Heart right ventricle (tissue), 16 donors: ENCODE data around the gene ZFYVE21. TPM values are rescaled to one million over a fixed set of nuclear protein-coding genes. Genes with fewer than 3 reads are reported as not detected.

Experiments
- ATAC-seq, 8 donors: fragments of 200-7000 bp; cut with Tn5 transposase; one replicate each; pipeline ENCODE4 v1.9.1; 2020; ENCODE audit warnings: mild to moderate bottlenecking in 8 of 8, moderate library complexity in 8 of 8, moderate number of reproducible peaks in 1 of 8
- DNase-seq, 2 donors: peaks; one replicate each; pipeline ENCODE4 v3.0.0-alpha.2; 2020
- H3K27ac ChIP-seq, 10 donors: fragments of 200-600 bp; sonication (generic) in 2 of 10; one replicate each; pipeline versions ENCODE4 v1.5.0 to v1.8.0; 2020 to 2022; ENCODE audit warnings: mild to moderate bottlenecking in 3 of 10
- H3K27me3 ChIP-seq, 7 donors: fragments of 200-600 bp; one replicate each; pipeline ENCODE4 v1.8.0; 2021 to 2022; ENCODE audit warnings: mild to moderate bottlenecking in 2 of 7
- H3K36me3 ChIP-seq, 9 donors: fragments of 200-600 bp; sonication (generic) in 1 of 9; one replicate each; pipeline versions ENCODE4 v1.5.0 to v1.8.0; 2020 to 2022; ENCODE audit warnings: mild to moderate bottlenecking in 2 of 9
- H3K4me1 ChIP-seq, 9 donors: fragments of 200-600 bp; sonication (generic) in 1 of 9; one replicate each; pipeline versions ENCODE4 v1.5.0 to v1.8.0; 2020 to 2022; ENCODE audit warnings: mild to moderate bottlenecking in 4 of 9
- H3K4me3 ChIP-seq, 10 donors: fragments of 200-600 bp; sonication (generic) in 2 of 10; one replicate each; pipeline versions ENCODE4 v1.5.0 to v1.8.0; 2020 to 2022; ENCODE audit warnings: mild to moderate bottlenecking in 7 of 10, moderate library complexity in 2 of 10
- H3K9me3 ChIP-seq, 11 donors: fragments of 200-600 bp in 10 of 11; sonication (generic) in 2 of 11; one replicate each; pipeline versions ENCODE4 v1.5.0 to v1.8.0; 2013 to 2022; ENCODE audit warnings: mild to moderate bottlenecking in 2 of 11, control low read depth in 1 of 11, moderate library complexity in 1 of 11
- WGBS, 2 donors: extraction: QIAGEN DNeasy Blood & Tissue Kit; methylation state at CpG; one replicate each; pipeline ENCODE4 v1.1.7; 2013; ENCODE audit warnings: inconsistent platforms in 1 of 2; 5-methylcytosine and 5-hydroxymethylcytosine counted together
- intact Hi-C, 10 donors: fragments of 100-400 bp; cut with DNase I; formaldehyde crosslinking; loops; one replicate each; pipeline versions ENCODE4 v1.11.1 to v1.14.2; 2022
- polyA plus RNA-seq, 2 donors: library from polyadenylated mRNA; stranded (reverse); fragments of 200-250 nt; gene quantifications; one replicate each; pipeline ENCODE4 v1.2.3, GENCODE V29; 2013
- total RNA-seq, 10 donors: library from RNA; stranded (reverse); fragmentation: NEBNext Ultra II Directional in 3 of 10; extraction: Animal tissue kit (Norgen Biotek cat#: 25700) in 3 of 10; gene quantifications; one replicate each; pipeline versions ENCODE4 v1.2.1 to v1.2.4, GENCODE V29; 2021 to 2023
- TF ChIP-seq, protein P1 (sequence below), 9 donors: fragments of 200-600 bp; sonication (generic) in 2 of 9; IDR thresholded peaks; one replicate each; pipeline versions ENCODE4 v1.5.0 to v1.8.0; 2021 to 2022; ENCODE audit warnings: antibody characterized with exemption in 9 of 9, mild to moderate bottlenecking in 5 of 9, moderate library complexity in 1 of 9
- donor health status: Arrhythmogenic right ventricular cardiomyopathy.
- donor health status: ischemic (EF 13 %, LVEDD 7.1; RV severe dilation, severe dysfunction).
- donor health status: healthy with polysubstance abuse.
- donor health status: DM: no; HTN: yes; CAD: no.
- donor health status: DM: no; HTN: no; CAD: no.
- donor health status: ischemic (EF 25% LVEDD 6.9; RV normal size, moderate dysfunction).
- donor health status: ischemic (EF 25% LVEDD 5.7; RV mildly dilated, moderate dysfunction).
- donor health status: healthy.
- donor health status: DM: yes; HTN: yes; CAD: no.
- donor health status: Ischemic cardiomyopathy.
- donor health status: ischemic (EF 35%, LVEDD 5.7; RV mildly dilated, moderate dysfunction).
- donor health status: nonischemic (EF 11% LVEDD 7.7; RV severe dilation, severe dysfunction).
- donor health status: DM: yes; HTN: yes; CAD: no.
- donor health status: PGD.
- donor health status: ischemic (EF 29% LVEDD 5.4; RV normal size, mild dysfunction).
- donor health status: nonischemic (EF 23%, LVEDD 6.1; RV moderate dilation, normal function).

ZFYVE21 gene
- total and polyA plus RNA-seq, 12 donors: 43.5 to 88.8 (median 54.5) TPM

DNA sequence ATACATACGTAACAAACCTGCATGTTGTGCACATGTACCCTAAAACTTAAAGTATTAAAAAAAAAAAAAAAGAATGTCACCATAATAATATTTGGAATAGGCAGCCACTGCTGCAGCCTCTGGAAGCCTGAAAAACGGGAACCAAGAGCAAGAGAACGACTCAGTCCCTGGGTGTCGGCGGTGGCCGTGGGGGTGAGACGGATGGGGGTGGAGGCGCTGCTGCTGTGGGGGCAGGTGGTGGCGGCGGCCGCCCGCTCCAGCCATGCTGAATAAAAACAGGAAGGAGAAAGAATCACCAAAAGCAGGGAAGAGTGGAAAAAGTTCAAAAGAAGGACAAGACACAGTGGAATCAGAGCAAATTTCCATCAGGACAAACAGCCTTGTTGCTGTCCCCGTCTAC is 46.9 kb downstream of the ZFYVE21 start:
- H3K27ac ChIP-seq: no peak overlapping the region
- DNase-seq (no peak), ATAC-seq (no peak)
- intact Hi-C loops: no loop called here
- 89 to 92% methylated on average over 13 of the region's 13 CpGs for WGBS, 2 donors
- H3K27me3 ChIP-seq: no peaks in the 10 kb centered on the region
- no peaks in the 10 kb centered on the region for H3K9me3 ChIP-seq
- H3K36me3 ChIP-seq: peaks cover 0 to 44% (median 3%) of the 10 kb centered on the region in 9 donors
- TF ChIP-seq, protein P1, sequence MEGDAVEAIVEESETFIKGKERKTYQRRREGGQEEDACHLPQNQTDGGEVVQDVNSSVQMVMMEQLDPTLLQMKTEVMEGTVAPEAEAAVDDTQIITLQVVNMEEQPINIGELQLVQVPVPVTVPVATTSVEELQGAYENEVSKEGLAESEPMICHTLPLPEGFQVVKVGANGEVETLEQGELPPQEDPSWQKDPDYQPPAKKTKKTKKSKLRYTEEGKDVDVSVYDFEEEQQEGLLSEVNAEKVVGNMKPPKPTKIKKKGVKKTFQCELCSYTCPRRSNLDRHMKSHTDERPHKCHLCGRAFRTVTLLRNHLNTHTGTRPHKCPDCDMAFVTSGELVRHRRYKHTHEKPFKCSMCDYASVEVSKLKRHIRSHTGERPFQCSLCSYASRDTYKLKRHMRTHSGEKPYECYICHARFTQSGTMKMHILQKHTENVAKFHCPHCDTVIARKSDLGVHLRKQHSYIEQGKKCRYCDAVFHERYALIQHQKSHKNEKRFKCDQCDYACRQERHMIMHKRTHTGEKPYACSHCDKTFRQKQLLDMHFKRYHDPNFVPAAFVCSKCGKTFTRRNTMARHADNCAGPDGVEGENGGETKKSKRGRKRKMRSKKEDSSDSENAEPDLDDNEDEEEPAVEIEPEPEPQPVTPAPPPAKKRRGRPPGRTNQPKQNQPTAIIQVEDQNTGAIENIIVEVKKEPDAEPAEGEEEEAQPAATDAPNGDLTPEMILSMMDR (IDR thresholded peaks at IDR 0.05): no peak
- peaks cover 0 to 15% (median 8%) of the 10 kb centered on the region in 9 donors for H3K4me1 ChIP-seq
- no peak overlapping the region for H3K4me3 ChIP-seq

DNA sequence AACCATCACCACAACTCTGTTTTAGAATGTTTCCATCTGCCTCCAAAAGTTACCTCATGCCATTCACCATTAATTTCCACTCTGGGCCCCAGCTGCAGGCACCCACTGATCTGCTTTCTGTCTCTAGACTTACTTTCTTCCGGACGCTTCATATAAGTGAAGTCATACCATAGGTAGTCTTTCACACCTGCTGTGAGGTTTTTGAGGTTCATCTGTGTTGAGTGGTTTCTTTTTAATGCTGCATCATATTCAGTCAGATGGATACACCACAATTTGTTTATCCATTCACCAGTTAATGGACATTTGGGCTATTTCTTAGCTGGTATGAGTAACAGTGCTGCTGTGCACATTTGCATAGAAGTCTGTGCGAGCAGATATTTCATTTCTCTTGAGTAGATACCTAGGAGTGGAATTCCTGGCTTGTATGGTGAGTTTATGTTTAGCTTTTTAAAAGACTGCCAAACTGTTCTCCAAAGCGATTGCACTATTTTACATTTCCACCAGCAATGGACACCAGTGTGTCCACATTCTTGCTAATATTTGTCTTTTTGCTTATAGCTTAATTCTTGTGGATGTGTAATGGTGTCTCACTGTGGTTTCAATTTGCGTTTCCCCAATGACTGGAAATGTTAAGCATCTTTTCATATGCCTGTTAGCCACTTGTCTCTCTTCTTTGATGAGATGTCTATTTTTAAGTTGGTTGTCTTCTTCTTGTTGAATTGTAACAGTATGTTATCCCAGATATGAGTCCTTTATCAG is 48.3 kb downstream of the ZFYVE21 start:
- H3K4me3 ChIP-seq: no peak overlapping the region
- H3K4me1 ChIP-seq: peaks cover 0 to 19% (median 9%) of the 10 kb centered on the region in 9 donors
- intact Hi-C loops: no loop called here
- TF ChIP-seq, protein P1 (IDR thresholded peaks at IDR 0.05): no peak
- H3K36me3 ChIP-seq: peaks cover 0 to 39% (median 3%) of the 10 kb centered on the region in 9 donors
- WGBS, 2 donors: 79 to 83% methylated on average over 5 of the region's 5 CpGs
- DNase-seq (no peak), ATAC-seq (no peak)
- no peaks in the 10 kb centered on the region for H3K27me3 ChIP-seq
- H3K9me3 ChIP-seq: no peaks in the 10 kb centered on the region
- no peak overlapping the region for H3K27ac ChIP-seq

DNA sequence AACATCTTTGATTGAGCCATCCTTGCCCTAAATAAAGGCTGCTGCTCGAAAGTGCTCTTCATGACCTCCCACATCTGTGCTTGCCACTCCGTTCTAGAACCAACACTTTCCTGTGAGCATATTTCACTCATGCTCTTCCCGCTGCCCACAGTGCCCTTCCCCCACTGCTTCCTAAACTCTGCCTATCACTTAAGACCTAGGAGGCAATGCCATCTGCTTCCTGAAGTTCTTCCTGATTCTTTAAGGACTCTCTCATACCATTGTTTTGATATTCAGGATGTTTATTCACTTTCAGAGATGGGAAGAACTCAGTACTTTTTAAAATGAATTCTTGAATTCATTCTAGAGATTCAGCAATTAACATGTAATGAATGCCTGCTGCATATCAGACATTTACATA is 49.9 kb downstream of the ZFYVE21 start:
- TF ChIP-seq, protein P1 (IDR thresholded peaks at IDR 0.05): no peak

DNA sequence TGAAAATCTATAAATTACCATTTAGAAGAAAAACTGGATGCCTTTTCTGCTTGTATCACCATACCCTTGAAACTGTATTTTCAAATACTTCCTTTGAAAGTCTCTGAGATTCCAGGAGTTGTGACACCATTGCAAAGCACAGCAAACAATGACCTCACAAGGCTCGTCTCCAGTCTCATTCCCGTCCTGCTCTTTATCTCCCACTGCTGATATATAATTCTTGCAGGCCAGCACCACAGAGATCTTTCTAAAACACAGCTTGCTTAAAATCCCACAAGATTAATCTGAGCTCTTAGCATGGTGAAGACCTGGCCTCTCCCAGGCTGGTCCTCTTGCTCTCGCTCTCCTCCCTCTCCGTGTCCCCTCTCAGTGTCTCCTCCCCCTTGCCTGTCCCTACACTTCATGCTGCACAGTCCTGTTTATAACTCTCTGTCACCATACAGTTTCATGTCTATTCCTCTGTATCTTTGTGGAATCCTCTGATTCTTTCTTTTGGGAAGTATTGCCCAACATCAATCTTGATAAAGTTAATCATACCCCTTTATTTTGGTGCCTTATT is 51.8 kb downstream of the ZFYVE21 start:
- H3K4me1 ChIP-seq: peaks cover 0 to 28% (median 11%) of the 10 kb centered on the region in 9 donors
- H3K27ac ChIP-seq: peak overlapping the region in 1 of 10 donors; percentile 6
- H3K4me3 ChIP-seq: no peak overlapping the region
- no peak for DNase-seq
- WGBS, 2 donors: 42 to 58% methylated on average over 4 of the region's 4 CpGs
- peaks cover 0 to 42% (median 3%) of the 10 kb centered on the region in 9 donors for H3K36me3 ChIP-seq
- peaks cover 0 to 6% (median 0%) of the 10 kb centered on the region in 11 donors for H3K9me3 ChIP-seq
- H3K27me3 ChIP-seq: no peaks in the 10 kb centered on the region
- peak in 6 of 8 donors; percentile 40 to 71 (median 56) for ATAC-seq
- TF ChIP-seq, protein P1 (IDR thresholded peaks at IDR 0.05): no peak
- intact Hi-C loops: no loop called here

More for the DNA sequence above, 49.9 kb downstream of the ZFYVE21 start:
- ATAC-seq (no peak), DNase-seq (no peak)
- H3K36me3 ChIP-seq: peaks cover 0 to 48% (median 3%) of the 10 kb centered on the region in 9 donors
- H3K27me3 ChIP-seq: no peaks in the 10 kb centered on the region
- H3K4me3 ChIP-seq: no peak overlapping the region
- 84 to 91% methylated on average over 3 of the region's 3 CpGs for WGBS, 2 donors
- peaks cover 0 to 21% (median 11%) of the 10 kb centered on the region in 9 donors for H3K4me1 ChIP-seq
- H3K9me3 ChIP-seq: no peaks in the 10 kb centered on the region
- H3K27ac ChIP-seq: no peak overlapping the region
- intact Hi-C loops: no loop called here
